HG02763 (cell line): ENCODE results near the gene CERT1.
A peak's percentile ranks its signal among the peaks of the same experiment; 100 is the strongest.

ENCODE experiments used
- ATAC-seq: cut with Tn5 transposase; IDR thresholded peaks from one replicate; pipeline ENCODE4 v1.9.1; 2021; ENCODE audit warnings: mild to moderate bottlenecking, moderate library complexity; ENCODE audit not compliant: unreplicated experiment

Gene CERT1

DNA sequence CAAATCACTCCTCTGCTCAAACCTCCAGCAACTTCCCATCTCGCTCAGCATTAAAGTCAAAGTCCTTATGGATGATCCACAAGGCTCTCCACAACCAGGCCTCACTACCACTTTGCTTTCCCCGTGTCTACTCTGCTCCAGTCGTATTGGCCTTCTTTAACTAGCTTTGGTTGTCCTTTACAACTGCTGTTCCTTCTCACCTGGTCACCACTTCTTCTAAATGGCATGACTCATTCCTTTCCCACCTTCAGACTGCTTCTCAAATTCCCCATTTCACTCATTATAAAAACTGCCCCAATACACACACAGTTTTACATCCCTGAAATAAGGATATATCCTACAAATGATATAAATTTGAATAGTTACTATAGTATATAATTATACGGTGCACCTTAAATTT, 30.4 kb downstream of the CERT1 start:
- no peak for ATAC-seq

DNA sequence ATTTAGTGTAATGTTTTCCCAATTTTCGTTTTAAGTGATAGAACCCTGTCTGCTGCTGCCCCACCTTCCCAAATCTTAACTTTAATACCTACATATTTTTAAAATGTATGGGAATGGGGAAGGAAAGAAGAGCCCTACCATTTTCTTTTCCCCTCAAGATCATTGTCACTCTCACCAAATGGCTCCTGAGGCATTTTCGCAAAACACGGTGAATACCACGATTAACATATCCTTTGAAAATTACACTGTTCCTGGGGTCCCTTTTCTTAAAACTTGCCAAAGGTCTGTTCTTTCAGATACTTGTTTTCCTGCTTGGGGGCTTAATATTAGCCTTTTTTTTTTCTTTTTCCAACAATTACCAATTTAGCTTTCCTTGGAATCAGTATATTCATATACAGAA, 36.1 kb downstream of the CERT1 start:
- ATAC-seq = no peak

DNA sequence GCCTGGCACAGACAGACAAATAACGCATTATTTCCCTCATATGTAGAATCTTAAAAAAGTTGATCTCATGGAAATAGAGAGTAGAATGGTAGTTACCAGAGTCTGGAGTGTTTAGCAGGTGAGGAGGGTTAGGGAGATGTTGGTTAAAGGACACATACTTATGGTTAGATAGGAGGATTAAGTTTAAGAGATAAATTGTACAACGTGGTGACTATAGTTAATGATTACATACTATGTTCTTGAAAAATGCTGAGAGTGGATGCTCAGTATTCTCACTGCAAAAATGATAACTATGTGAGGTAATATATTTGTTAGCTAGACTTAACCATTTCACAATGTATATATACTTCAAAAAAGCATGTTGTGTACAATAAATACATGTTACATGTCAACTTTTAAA, 38.0 kb downstream of the CERT1 start:
- ATAC-seq = no peak

- ATAC-seq = no peak
Measured at GRCh38 chr5:75472973-75473372, 38.5 kb downstream of the CERT1 start.

GRCh38 chr5:75471193-75471592, 40.2 kb downstream of the CERT1 start:
- no peak for ATAC-seq

- ATAC-seq = no peak
Measured at GRCh38 chr5:75469017-75469416, 42.4 kb downstream of the CERT1 start.

GRCh38 chr5:75468593-75468992, 42.8 kb downstream of the CERT1 start:
- ATAC-seq = no peak

DNA sequence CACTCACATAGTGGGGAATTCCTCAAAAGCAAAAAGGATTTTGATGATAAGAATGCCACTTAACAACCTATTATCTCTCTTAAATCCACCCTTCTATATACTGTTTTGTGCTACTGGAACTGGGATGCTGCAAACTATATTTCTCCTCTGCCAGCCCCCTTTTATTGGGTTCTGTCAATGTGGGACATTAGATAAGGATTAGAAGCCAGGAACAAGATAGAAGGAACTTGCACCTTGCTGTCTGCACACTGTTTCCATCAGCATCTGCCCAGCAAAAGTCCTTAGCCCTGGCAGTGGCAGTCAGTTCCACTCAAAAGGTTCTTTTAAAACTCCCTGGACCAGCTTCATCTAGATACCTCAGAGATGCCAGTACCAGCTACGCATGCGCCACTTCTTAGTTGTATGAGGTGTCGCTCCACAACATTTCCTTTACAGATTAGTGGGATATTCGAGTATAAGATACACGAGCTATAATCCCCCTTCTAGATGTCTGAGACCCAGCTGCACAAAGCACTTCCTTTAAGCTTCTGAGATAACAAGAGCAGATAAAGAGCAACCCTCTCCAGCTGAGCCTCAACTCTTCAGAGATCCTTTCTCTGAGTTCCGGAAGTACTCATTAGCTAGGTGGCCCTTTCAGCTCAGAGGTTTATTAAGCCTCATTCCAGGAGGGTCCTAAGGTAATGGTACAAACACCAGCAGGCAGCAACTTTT, 45.3 kb downstream of the CERT1 start:
- no peak for ATAC-seq

DNA sequence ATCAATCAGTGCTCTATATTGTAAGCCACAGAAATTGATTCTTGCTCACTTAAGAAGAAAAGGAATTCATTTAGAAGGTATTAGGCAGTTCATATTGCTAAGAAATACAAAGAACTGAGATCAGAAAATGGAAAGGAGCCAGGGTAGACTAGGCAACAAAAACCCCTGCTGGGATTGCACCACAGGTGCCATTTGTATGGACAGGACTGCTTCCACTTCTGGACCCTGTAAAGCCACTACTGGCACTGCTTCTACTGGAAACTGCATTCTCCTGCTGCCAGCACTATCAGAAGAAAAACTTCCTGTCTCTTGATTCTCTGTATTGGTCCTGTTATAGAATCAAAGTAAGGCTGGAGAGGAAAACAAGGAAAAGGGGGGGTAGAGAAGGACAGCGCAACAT, 45.9 kb downstream of the CERT1 start:
- ATAC-seq = no peak

DNA sequence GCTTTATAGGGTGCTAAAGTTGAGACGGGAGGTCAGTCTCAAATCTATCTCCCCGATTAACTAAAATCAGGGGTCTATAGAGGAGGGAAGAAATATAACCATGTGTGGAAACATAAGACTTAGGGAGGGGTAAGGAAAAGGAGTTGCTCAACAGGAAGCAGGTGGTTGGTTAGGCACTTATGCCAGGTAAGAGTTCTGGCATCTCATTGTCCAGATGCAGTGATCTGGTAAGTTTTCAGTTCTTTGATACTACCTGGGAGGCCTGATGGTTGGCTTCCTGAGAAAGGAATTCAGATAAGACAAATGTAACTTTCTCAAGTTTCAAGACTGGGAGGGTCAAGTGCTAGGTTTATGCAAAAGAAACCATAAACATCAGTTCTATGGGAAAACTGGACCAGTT, 47.7 kb downstream of the CERT1 start:
- no peak for ATAC-seq

GRCh38 chr5:75461679-75462078, 49.8 kb downstream of the CERT1 start:
- ATAC-seq = no peak

DNA sequence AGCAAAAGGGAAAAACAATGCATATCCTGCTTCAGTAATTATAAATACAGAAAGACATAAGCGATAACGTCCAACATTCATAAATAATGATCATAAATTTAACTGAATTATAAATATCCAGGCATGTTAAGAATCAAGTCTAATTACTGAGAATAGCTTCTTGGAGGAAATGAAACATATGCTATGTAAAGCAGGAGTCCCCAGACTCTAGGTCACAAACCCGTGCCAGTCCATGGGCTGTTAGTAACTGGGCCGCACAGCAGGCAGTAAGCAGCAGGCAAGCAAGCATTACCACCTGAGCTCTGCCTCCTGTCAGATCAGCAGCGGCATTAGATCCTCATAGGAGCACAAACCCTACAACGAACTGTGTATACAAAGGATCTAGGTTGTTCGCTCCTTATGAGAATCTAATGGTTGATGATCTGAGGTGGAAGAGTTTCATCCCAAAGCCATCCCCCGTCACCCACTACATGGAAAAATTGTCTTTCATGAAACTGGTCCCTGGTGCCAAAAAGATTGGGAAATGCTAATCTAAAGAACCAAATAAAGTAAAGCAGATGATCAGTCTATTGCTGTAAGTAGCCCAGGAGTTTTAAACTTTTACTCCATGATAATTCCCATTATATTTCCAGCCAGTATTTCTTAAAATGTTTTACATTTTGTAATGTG, 50.4 kb downstream of the CERT1 start:
- peak; percentile 71 for ATAC-seq

DNA sequence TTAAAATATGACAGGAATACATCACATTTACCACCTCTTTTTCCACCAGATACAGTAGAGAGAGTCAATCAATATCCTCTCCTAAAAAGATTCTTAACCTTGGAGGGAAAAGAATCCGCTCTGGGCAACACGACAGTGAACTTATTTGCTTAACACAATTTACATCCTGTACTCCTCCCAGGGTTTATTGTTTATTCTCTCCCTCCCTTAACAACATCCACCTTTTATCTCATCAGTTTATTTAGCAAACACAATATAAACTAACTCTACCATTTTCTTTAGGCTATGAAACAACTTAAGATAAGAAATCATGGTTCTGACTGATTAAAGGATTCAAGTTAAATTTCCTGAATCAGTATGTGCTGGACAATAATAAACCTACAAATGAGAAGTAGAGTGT, 50.9 kb downstream of the CERT1 start:
- no peak for ATAC-seq

DNA sequence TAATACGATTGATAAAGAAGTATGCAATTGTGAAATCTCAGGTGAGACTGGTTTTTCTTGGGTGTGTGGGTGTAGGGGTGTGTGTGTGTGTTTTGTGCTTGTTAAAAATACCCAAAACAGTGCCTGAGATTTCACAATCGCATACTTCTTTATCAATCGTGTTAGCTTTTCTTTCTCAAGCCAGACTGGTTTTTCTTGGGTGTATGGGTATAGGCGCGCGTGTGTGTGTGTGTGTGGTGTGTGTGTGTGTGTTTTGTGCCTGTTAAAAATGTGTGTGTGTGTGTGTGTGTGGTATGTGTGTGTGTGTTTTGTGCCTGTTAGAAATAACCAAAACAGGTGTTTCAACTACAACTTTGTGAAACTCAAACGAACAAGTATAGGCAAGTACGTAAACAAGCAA, 53.7 kb downstream of the CERT1 start:
- no peak for ATAC-seq

- no peak for ATAC-seq
Measured at GRCh38 chr5:75457161-75457560, 54.3 kb downstream of the CERT1 start.

GRCh38 chr5:75450069-75450468, 61.4 kb downstream of the CERT1 start:
- ATAC-seq = no peak

DNA sequence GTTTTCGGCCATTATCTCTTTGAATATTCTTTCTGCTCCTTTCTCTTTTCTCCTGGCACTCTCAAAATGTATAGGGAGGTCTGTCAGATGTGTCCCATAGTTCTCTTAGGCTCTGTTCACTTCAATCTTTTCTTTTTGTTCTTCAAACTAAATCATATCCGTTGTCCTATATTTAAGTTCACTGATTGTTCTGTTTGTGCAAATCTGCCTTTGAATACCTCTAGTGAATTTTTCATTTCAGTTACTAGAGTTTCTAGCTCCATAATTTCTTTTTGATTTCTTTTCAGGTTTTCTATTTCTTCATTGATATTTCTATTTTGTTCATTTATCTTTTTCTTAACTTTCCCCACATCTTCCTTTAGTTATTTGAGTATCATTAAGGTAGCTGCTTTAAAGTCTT, 65.4 kb downstream of the CERT1 start:
- ATAC-seq = no peak

GRCh38 chr5:75441560-75441959, 69.9 kb downstream of the CERT1 start:
- ATAC-seq = no peak

GRCh38 chr5:75439276-75439675, 72.2 kb downstream of the CERT1 start:
- ATAC-seq = no peak

DNA sequence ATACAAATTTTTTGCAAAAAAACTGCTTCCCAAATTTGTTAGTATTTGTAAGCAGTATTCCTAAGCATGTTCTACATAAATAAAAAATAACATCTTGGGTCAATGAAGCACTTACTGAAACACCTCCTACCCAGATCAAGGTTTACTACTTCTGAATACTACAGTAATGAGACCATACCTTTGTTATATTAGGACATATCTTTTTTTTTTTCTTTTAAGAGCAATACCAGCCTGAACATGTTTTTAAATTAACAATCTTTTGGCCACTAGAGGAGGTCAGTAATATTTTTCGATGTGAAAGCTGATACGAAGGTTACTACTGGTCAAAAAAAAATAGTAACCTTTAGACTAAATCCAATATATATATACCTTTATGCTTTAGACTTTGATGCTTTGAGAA, 72.7 kb downstream of the CERT1 start:
- no peak for ATAC-seq

- ATAC-seq = no peak
Measured at GRCh38 chr5:75435096-75435495, 76.3 kb downstream of the CERT1 start.

DNA sequence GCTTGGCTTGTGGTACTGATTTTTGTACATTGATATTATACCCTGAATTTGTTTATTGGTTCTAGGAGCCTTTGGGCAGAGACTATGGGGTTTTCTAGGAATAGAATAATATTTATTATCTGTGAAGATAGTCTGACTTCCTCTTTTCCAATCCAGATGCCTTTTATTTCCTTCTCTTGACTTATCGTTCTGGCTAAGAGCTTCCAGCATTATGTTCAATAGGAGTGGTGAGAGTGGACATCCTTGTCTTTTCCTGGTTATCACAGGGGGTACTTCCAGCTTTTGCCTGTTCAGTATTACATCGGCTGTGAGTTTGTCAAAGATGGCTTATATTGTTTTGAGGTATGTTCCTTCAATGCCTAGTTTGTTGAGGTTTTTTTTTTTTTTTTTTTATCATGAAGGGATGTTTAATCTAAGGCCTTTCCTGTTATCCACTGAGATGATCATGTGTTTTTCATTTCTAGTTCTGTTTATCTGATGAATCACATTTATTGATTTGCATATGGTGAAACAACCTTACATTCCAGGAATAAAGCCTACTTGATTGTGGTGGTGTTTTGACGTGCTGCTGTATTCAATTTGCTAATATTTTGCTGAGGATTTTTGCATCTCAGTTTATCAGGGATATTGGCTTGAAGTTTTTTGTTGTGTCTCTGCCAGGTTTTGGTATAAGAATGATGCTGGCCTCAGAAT, 77.5 kb downstream of the CERT1 start:
- no peak for ATAC-seq
